Nephron (organoid): ENCODE results near the gene ABCG1.

ENCODE experiments used
- H3K27ac Mint-ChIP-seq, 3 experiments: 2 replicates each; pipeline ENCODE4 v1.8.0; 2020; ENCODE audit warnings: mixed read lengths in 3 of 3, mild to moderate bottlenecking in 2 of 3, moderate library complexity in 1 of 3
- H3K27me3 Mint-ChIP-seq: 2 replicates; pipeline ENCODE4 v1.8.0; 2021; ENCODE audit warnings: low read depth, mild to moderate bottlenecking, moderate library complexity, mixed read lengths
- H3K36me3 Mint-ChIP-seq: 2 replicates; pipeline ENCODE4 v1.8.0; 2020; ENCODE audit warnings: low read depth, mixed read lengths
- H3K4me1 Mint-ChIP-seq: 2 replicates; pipeline ENCODE4 v1.8.0; 2020; ENCODE audit warnings: mixed read lengths
- H3K4me3 Mint-ChIP-seq, 3 experiments: 2 replicates each; pipeline ENCODE4 v1.8.0; 2020; ENCODE audit warnings: mild to moderate bottlenecking in 3 of 3, mixed read lengths in 3 of 3, moderate library complexity in 2 of 3
- H3K9me3 Mint-ChIP-seq: 2 replicates; pipeline ENCODE4 v1.8.0; 2020; ENCODE audit warnings: mixed read lengths
- CTCF ChIP-seq, 3 experiments: fragments of 200-600 bp; sonication (generic); IDR thresholded peaks; one replicate each; pipeline ENCODE4 v1.5.0; 2021; ENCODE audit warnings: antibody characterized with exemption in 3 of 3; ENCODE audit not compliant: unreplicated experiment in 3 of 3

ABCG1 gene

GRCh38 chr21:42340187-42341050 lies 121.5 kb downstream of the ABCG1 start:
- TF ChIP-seq CTCF (IDR thresholded peaks at IDR 0.05; ENCODE audit: unreplicated experiment in 3 of 3) = no peak
- H3K36me3 Mint-ChIP-seq = no peaks in the 10 kb centered on the region
- H3K4me1 Mint-ChIP-seq = peaks cover 20% of the 10 kb centered on the region
- peak overlapping the region in 1 of 3 experiments; percentile 48 for H3K27ac Mint-ChIP-seq
- no peaks in the 10 kb centered on the region for H3K9me3 Mint-ChIP-seq
- peaks cover 24% of the 10 kb centered on the region for H3K27me3 Mint-ChIP-seq
- H3K4me3 Mint-ChIP-seq = no peak overlapping the region

GRCh38 chr21:42341776-42342542 lies 123.0 kb downstream of the ABCG1 start:
- Mint-ChIP-seq H3K4me3 (no peak overlapping the region), H3K9me3 (no peaks in the 10 kb centered on the region), H3K36me3 (no peaks in the 10 kb centered on the region), H3K4me1 (peaks cover 20% of the 10 kb centered on the region), H3K27ac (no peak overlapping the region), H3K27me3 (peaks cover 22% of the 10 kb centered on the region)
- no peak for TF ChIP-seq CTCF (IDR thresholded peaks at IDR 0.05; ENCODE audit: unreplicated experiment in 3 of 3)

- Mint-ChIP-seq H3K27me3 (peaks cover 15% of the 10 kb centered on the region), H3K27ac (no peak overlapping the region), H3K9me3 (no peaks in the 10 kb centered on the region), H3K4me1 (peaks cover 14% of the 10 kb centered on the region), H3K36me3 (no peaks in the 10 kb centered on the region), H3K4me3 (no peak overlapping the region)
- no peak for TF ChIP-seq CTCF (IDR thresholded peaks at IDR 0.05; ENCODE audit: unreplicated experiment in 3 of 3)
Observed at GRCh38 chr21:42343101-42343500, 124.2 kb downstream of the ABCG1 start.

GRCh38 chr21:42343556-42343955 lies 124.6 kb downstream of the ABCG1 start:
- no peak for TF ChIP-seq CTCF (IDR thresholded peaks at IDR 0.05; ENCODE audit: unreplicated experiment in 3 of 3)
- Mint-ChIP-seq H3K9me3 (no peaks in the 10 kb centered on the region), H3K4me3 (no peak overlapping the region), H3K27me3 (peaks cover 14% of the 10 kb centered on the region), H3K4me1 (peaks cover 9% of the 10 kb centered on the region), H3K27ac (no peak overlapping the region), H3K36me3 (no peaks in the 10 kb centered on the region)

GRCh38 chr21:42343963-42344510 lies 125.1 kb downstream of the ABCG1 start:
- no peaks in the 10 kb centered on the region for H3K36me3 Mint-ChIP-seq
- no peak overlapping the region for H3K27ac Mint-ChIP-seq
- H3K9me3 Mint-ChIP-seq = no peaks in the 10 kb centered on the region

More at GRCh38 chr21:42343963-42344510, 125.1 kb downstream of the ABCG1 start:
- no peak for TF ChIP-seq CTCF (IDR thresholded peaks at IDR 0.05; ENCODE audit: unreplicated experiment in 3 of 3)
- Mint-ChIP-seq H3K27me3 (peaks cover 14% of the 10 kb centered on the region), H3K4me1 (peaks cover 6% of the 10 kb centered on the region), H3K4me3 (no peak overlapping the region)
